HFFc6 (cell line): ENCODE data around the gene PARVA. TPM values are rescaled to one million over a fixed set of nuclear protein-coding genes. Genes with fewer than 3 reads are reported as not detected.
A peak's percentile ranks its signal among the peaks of the same experiment; 100 is the strongest.

Experiments used
- DNase-seq: peaks from one replicate; pipeline ENCODE4 v3.0.0-alpha.2; 2018
- H3K27ac Mint-ChIP-seq: 2 replicates; pipeline ENCODE4 v1.8.0; 2020; ENCODE audit warnings: mild to moderate bottlenecking, mixed read lengths
- H3K27me3 Mint-ChIP-seq: 2 replicates; pipeline ENCODE4 v1.8.0; 2021; ENCODE audit warnings: mild to moderate bottlenecking, moderate library complexity, mixed read lengths; ENCODE audit not compliant: insufficient read depth
- H3K36me3 Mint-ChIP-seq: 2 replicates; pipeline ENCODE4 v1.8.0; 2021; ENCODE audit warnings: low read depth, mixed read lengths
- H3K4me1 Mint-ChIP-seq: 2 replicates; pipeline ENCODE4 v1.8.0; 2020; ENCODE audit warnings: low read depth, mixed read lengths
- H3K4me3 Mint-ChIP-seq: 2 replicates; pipeline ENCODE4 v1.8.0; 2020; ENCODE audit warnings: mild to moderate bottlenecking, moderate library complexity, mixed read lengths
- H3K9me3 Mint-ChIP-seq: 2 replicates; pipeline ENCODE4 v1.8.0; 2020; ENCODE audit warnings: mild to moderate bottlenecking, mixed read lengths
- total RNA-seq, 6 experiments: library from RNA; stranded (reverse); fragmentation: NEBNext Ultra II Directional; extraction: Animal tissue kit (Norgen Biotek cat#: 25700); gene quantifications; 2 replicates in 1 of 6; 3 replicates in 5 of 6; pipeline ENCODE4 v1.2.3, GENCODE V29; 2021
- TF ChIP-seq, protein P1 (sequence below): fragments of 200-600 bp; sonication (generic); IDR thresholded peaks from 2 replicates; pipeline ENCODE4 v1.5.0; 2021; ENCODE audit warnings: antibody characterized with exemption, mild to moderate bottlenecking

PARVA gene
- total RNA-seq, 6 experiments from 2014 or later, result 150 to 237 (median 184) TPM

- peaks cover 20% of the 10 kb centered on the region for H3K27me3 Mint-ChIP-seq
- DNase-seq, result no peak
- peaks cover 66% of the 10 kb centered on the region for H3K4me1 Mint-ChIP-seq
- peaks cover 13% of the 10 kb centered on the region for H3K36me3 Mint-ChIP-seq
- TF ChIP-seq, protein P1, sequence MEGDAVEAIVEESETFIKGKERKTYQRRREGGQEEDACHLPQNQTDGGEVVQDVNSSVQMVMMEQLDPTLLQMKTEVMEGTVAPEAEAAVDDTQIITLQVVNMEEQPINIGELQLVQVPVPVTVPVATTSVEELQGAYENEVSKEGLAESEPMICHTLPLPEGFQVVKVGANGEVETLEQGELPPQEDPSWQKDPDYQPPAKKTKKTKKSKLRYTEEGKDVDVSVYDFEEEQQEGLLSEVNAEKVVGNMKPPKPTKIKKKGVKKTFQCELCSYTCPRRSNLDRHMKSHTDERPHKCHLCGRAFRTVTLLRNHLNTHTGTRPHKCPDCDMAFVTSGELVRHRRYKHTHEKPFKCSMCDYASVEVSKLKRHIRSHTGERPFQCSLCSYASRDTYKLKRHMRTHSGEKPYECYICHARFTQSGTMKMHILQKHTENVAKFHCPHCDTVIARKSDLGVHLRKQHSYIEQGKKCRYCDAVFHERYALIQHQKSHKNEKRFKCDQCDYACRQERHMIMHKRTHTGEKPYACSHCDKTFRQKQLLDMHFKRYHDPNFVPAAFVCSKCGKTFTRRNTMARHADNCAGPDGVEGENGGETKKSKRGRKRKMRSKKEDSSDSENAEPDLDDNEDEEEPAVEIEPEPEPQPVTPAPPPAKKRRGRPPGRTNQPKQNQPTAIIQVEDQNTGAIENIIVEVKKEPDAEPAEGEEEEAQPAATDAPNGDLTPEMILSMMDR, result no peak
- H3K4me3 Mint-ChIP-seq, result no peak overlapping the region
- H3K9me3 Mint-ChIP-seq, result no peaks in the 10 kb centered on the region
- peak overlapping the region; percentile 46 for H3K27ac Mint-ChIP-seq
Measured at GRCh38 chr11:12537778-12538401, 160.5 kb downstream of the PARVA start.

GRCh38 chr11:12538889-12539421, 161.6 kb downstream of the PARVA start:
- peaks cover 76% of the 10 kb centered on the region for H3K4me1 Mint-ChIP-seq
- H3K27ac Mint-ChIP-seq, result peak overlapping the region; percentile 97
- TF ChIP-seq, protein P1, result no peak
- peak overlapping the region; percentile 48 for H3K4me3 Mint-ChIP-seq
- H3K36me3 Mint-ChIP-seq, result peaks cover 12% of the 10 kb centered on the region
- peaks cover 20% of the 10 kb centered on the region for H3K27me3 Mint-ChIP-seq
- H3K9me3 Mint-ChIP-seq, result no peaks in the 10 kb centered on the region
- DNase-seq, result no peak

DNA sequence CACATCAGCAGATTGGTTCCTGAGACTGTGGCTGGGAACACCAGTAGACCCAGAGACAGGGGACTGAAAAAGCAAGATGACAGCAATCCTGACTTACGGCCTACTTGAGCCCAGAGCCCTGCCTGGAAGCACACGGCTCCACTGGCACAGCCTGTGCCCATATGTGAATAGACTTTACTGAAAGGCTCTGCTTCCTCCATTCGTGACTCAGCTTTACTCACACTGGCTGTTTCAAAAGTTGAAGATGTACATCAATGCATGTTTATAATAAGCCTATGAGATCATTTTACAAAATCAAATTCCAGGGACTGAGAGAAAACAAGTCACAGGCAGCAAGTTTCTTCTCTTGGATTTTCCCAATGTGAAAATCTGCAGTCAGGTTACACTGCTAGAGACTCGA, 162.2 kb downstream of the PARVA start:
- H3K9me3 Mint-ChIP-seq, result no peaks in the 10 kb centered on the region
- TF ChIP-seq, protein P1, result no peak
- H3K36me3 Mint-ChIP-seq, result peaks cover 6% of the 10 kb centered on the region
- peak overlapping the region; percentile 65 for H3K4me3 Mint-ChIP-seq
- H3K4me1 Mint-ChIP-seq, result peaks cover 81% of the 10 kb centered on the region
- peak overlapping the region; percentile 97 for H3K27ac Mint-ChIP-seq
- peaks cover 15% of the 10 kb centered on the region for H3K27me3 Mint-ChIP-seq
- peak; percentile 88 for DNase-seq

DNA sequence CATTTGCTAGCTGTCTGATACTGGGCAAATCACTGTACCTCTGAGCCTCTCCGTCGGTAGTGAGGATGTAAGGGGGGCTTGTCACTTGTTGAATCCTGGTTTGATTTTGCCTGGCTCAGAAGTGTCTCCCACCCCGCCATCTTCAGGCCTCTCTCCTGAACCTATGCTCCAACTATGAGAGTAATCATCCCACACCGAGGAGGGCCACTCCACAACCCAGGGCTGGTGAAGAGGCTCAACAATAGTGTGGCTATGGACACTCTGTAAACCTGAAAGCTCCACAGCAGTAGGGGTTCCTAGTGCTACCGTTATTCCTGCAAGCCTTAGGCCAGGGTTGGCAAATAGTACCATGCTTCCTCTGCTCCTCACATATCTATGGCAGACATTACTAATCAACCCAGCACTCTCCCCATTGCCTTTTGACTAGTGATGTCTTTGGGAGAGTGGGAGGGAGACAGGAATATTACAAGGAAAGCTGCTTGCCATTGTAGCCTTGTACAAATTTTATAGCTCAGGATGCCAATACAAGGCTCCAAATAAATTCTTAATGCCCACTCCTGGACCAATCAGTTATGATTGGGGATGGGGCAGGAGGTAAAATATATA, 162.8 kb downstream of the PARVA start:
- peaks cover 14% of the 10 kb centered on the region for H3K27me3 Mint-ChIP-seq
- peak overlapping the region; percentile 65 for H3K4me3 Mint-ChIP-seq
- DNase-seq, result peak; percentile 48
- TF ChIP-seq, protein P1, result no peak
- H3K36me3 Mint-ChIP-seq, result no peaks in the 10 kb centered on the region; the same call in 1 of the 2 replicates
- H3K4me1 Mint-ChIP-seq, result peaks cover 87% of the 10 kb centered on the region
- H3K9me3 Mint-ChIP-seq, result no peaks in the 10 kb centered on the region
- peak overlapping the region; percentile 97 for H3K27ac Mint-ChIP-seq

- Mint-ChIP-seq H3K27ac (peak overlapping the region; percentile 97), H3K4me1 (peaks cover 88% of the 10 kb centered on the region), H3K36me3 (no peaks in the 10 kb centered on the region; the same call in 1 of the 2 replicates), H3K4me3 (peak overlapping the region; percentile 65), H3K27me3 (peaks cover 12% of the 10 kb centered on the region), H3K9me3 (no peaks in the 10 kb centered on the region)
- DNase-seq, result peak; percentile 91
- TF ChIP-seq, protein P1, result peak; percentile 62
Measured at GRCh38 chr11:12540913-12541582, 163.7 kb downstream of the PARVA start.
